GM23248 (cell line): ENCODE data around the gene UBE2C.

Experiments used
- EZH2 ChIP-seq: fragments of 200-600 bp; sonication (generic); IDR thresholded peaks from 2 replicates; pipeline ENCODE4 v1.6.1; 2018; ENCODE audit warnings: antibody characterized with exemption, mild to moderate bottlenecking; ENCODE audit not compliant: insufficient read depth, poor library complexity, severe bottlenecking
- EZH2phosphoT487 ChIP-seq: fragments of 200-600 bp; sonication (generic); IDR thresholded peaks from 2 replicates; pipeline ENCODE4 v1.6.1; 2018; ENCODE audit warnings: antibody characterized with exemption, moderate library complexity, mild to moderate bottlenecking, low read depth; ENCODE audit not compliant: insufficient read depth

DNA sequence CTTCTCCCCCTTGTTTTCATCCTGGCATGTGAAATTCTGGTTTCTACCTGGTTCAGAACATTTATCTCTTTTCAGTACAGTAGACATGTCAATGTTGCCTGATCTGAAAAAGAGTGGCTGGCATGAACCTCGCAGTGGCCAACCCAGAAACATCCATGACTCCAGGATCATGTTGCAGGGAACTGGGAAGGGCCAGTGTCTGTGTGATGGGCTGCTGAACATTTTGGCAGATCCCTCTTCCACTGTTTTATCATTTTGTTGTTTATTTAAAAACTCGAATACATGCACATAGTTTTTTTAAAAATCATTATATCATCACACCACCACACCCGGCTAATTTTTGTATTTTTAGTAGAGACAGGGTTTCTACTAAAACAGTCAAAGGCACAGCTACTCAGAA is 39.8 kb upstream of the UBE2C start:
- no peak for TF ChIP-seq EZH2phosphoT487
- no peak for TF ChIP-seq EZH2
